ENCODE measurements around the gene IFNA5. TPM values are rescaled to one million over a fixed set of nuclear protein-coding genes. Genes with fewer than 3 reads are reported as not detected.

The IFNA5 gene
- total RNA-seq, 1 experiment from 2014 or later = not detected

- DNase-seq (ENCODE audit: low read depth) = no peak
These were observed 10.7 kb downstream of the IFNA5 start for GRCh38 chr9:21294364-21294774.

- DNase-seq (ENCODE audit: low read depth) = no peak
These were observed 15.3 kb downstream of the IFNA5 start for GRCh38 chr9:21289848-21290247.

GRCh38 chr9:21287280-21287679 lies 17.8 kb downstream of the IFNA5 start:
- no peak for DNase-seq (ENCODE audit: low read depth)

- DNase-seq (ENCODE audit: low read depth) = no peak
These were observed 18.5 kb downstream of the IFNA5 start for GRCh38 chr9:21286659-21287058.

GRCh38 chr9:21286099-21286498 lies 19.0 kb downstream of the IFNA5 start:
- DNase-seq (ENCODE audit: low read depth) = no peak

- DNase-seq (ENCODE audit: low read depth) = no peak
These were observed 23.8 kb downstream of the IFNA5 start for GRCh38 chr9:21281275-21281674.

GRCh38 chr9:21268347-21268657 lies 36.8 kb downstream of the IFNA5 start:
- no peak for DNase-seq (ENCODE audit: low read depth)

GRCh38 chr9:21267485-21268346 lies 37.4 kb downstream of the IFNA5 start:
- DNase-seq (ENCODE audit: low read depth) = no peak

GRCh38 chr9:21266733-21267484 lies 38.2 kb downstream of the IFNA5 start:
- DNase-seq (ENCODE audit: low read depth) = no peak

- no peak for DNase-seq (ENCODE audit: low read depth)
These were observed 39.5 kb downstream of the IFNA5 start for GRCh38 chr9:21265421-21266189.

GRCh38 chr9:21255538-21256212 lies 49.4 kb downstream of the IFNA5 start:
- no peak for DNase-seq (ENCODE audit: low read depth)

Other genes with a start within 250 kb of the IFNA5 start
- not detected in 2 replicates for gene IFNB1, start 227.4 kb downstream of the IFNA5 start, total RNA-seq (2014; rRNA removed; shearing (Covaris generic))
- gene IFNW1, start 163.5 kb downstream of the IFNA5 start, total RNA-seq (2014; rRNA removed; shearing (Covaris generic)) = not detected in 2 replicates
- not detected in 2 replicates for gene IFNA21, start 138.7 kb downstream of the IFNA5 start, total RNA-seq (2014; rRNA removed; shearing (Covaris generic))
- not detected in 2 replicates for gene IFNA4, start 117.7 kb downstream of the IFNA5 start, total RNA-seq (2014; rRNA removed; shearing (Covaris generic))
- not detected in 2 replicates for gene IFNA7, start 103.1 kb downstream of the IFNA5 start, total RNA-seq (2014; rRNA removed; shearing (Covaris generic))
- gene IFNA10, start 98.2 kb downstream of the IFNA5 start, total RNA-seq (2014; rRNA removed; shearing (Covaris generic)) = not detected in 2 replicates
- not detected in 2 replicates for gene IFNA16, start 88.0 kb downstream of the IFNA5 start, total RNA-seq (2014; rRNA removed; shearing (Covaris generic))
- not detected in 2 replicates for gene IFNA17, start 77.1 kb downstream of the IFNA5 start, total RNA-seq (2014; rRNA removed; shearing (Covaris generic))
- not detected in 2 replicates for gene IFNA14, start 65.3 kb downstream of the IFNA5 start, total RNA-seq (2014; rRNA removed; shearing (Covaris generic))
- not detected in 2 replicates for gene KLHL9, start 30.1 kb upstream of the IFNA5 start, total RNA-seq (2014; rRNA removed; shearing (Covaris generic))
- gene IFNA6, start 45.6 kb upstream of the IFNA5 start, total RNA-seq (2014; rRNA removed; shearing (Covaris generic)) = not detected in 2 replicates
- gene IFNA13, start 62.7 kb upstream of the IFNA5 start, total RNA-seq (2014; rRNA removed; shearing (Covaris generic)) = not detected in 2 replicates
- not detected in 2 replicates for gene IFNA2, start 80.1 kb upstream of the IFNA5 start, total RNA-seq (2014; rRNA removed; shearing (Covaris generic))
- not detected in 2 replicates for gene IFNA8, start 103.8 kb upstream of the IFNA5 start, total RNA-seq (2014; rRNA removed; shearing (Covaris generic))
- not detected in 2 replicates for gene IFNA1, start 135.1 kb upstream of the IFNA5 start, total RNA-seq (2014; rRNA removed; shearing (Covaris generic))
- gene IFNE, start 177.0 kb upstream of the IFNA5 start, total RNA-seq (2014; rRNA removed; shearing (Covaris generic)) = not detected in 2 replicates